ENCODE results near the gene RASAL3. TPM values are rescaled to one million over a fixed set of nuclear protein-coding genes. Genes with fewer than 3 reads are reported as not detected.

Gene RASAL3
- 0.10 TPM for total RNA-seq (2021; ENCODE audit: unreplicated experiment)
- not detected for polyA plus RNA-seq (2012; ENCODE audit: insufficient read length)
- Bru-seq, nascent RNA, result percentile 6 among the genes with signal in this experiment
- percentile 10 among the genes with signal in this experiment for BruChase-seq, experiment 1, labeled RNA remaining after a 2-hour chase
- BruChase-seq, experiment 2, labeled RNA remaining after a 6-hour chase, result percentile 15 among the genes with signal in this experiment
- long read RNA-seq, result 0 reads

DNA sequence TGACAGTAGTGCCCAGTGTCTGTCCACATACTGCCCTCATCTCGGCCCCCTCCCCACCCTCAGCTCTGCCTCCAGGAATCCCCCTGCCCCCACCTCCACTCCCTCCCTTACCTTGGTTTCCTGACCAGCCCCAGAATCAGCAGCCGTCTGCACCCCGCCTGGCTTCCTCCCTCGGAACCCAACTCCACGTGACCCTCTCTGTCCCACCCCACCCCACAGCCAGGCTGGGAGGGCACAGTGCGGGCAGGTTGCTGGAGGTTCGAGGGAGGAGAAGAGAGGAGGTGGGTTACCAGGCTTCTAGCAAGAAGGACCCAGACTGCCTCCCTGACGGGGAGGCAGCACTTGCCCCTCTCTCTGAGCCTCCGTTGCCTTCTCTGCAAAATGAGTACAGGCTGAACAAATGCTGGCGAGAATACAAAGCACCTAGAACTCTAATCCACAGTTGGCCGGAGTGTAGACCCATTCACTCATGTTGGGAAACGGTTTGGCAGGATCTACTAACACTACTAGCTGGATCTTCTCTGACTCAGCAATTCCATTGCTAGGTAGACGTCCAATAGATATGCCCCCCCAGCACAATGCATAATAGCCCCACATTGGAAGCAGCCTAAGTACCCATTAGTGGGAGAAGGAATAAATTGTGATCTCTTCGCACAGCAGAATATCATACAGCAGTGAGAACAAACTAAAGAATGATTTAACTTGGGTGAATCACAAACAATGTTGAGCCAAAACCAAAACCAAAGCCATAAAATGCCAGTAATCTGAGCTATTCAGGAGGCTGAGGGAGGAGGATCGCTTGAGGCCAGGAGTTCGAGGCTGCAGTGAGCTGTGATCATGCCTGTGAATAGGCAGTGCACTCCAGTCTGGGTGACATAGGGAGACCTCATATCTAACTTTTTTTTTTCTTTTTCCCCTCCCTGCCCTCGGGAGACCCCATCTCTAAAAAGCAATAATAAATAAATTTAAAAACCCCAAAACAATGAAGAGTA is at the start of gene RASAL3:
TSS of gene RASAL3 (minus strand) at position 151 of the 992 bp plus-strand sequence. CDS start 186 bp downstream, outside the sequence.
- Histone ChIP-seq H3K36me3 (ENCODE audit: control insufficient read depth, insufficient read depth, low read length) (no peaks in the 10 kb centered on the region), H3K27me3 (ENCODE audit: control insufficient read depth, insufficient read depth, low read length) (no peaks in the 10 kb centered on the region), H3K9me3 (ENCODE audit: control insufficient read depth, insufficient read depth, low read depth, low read length) (no peaks in the 10 kb centered on the region), H3K27ac (ENCODE audit: low read length) (no peak within 1 kb of the TSS), H3K4me3 (ENCODE audit: low read depth in 2 of 2, low read length in 2 of 2) (no peak within 1 kb of the TSS), H3K4me1 (ENCODE audit: control insufficient read depth, insufficient read depth, low read length) (no peaks in the 10 kb centered on the region)
- intact Hi-C loops (cut with micrococcal nuclease; ENCODE audit: unreplicated experiment), result no loop called here
- in situ Hi-C loops (cut with HindIII; ENCODE audit: low pct_unique_long_range_greater_than_20kb, low sequenced_read_pairs), result no loop called here
- no peak for ATAC-seq
- ChIA-PET POLR2A (no interaction called here), CTCF (no interaction called here)
- no TSS peak for BruUV-seq (replicated peaks)
- TF ChIP-seq POLR2AphosphoS5 (IDR thresholded peaks at IDR 0.05; ENCODE audit: low read depth, low read length) (no peak), SIN3A (IDR thresholded peaks at IDR 0.05; ENCODE audit: borderline replicate concordance, insufficient read depth, low read depth, low read length) (no peak), TCF7L2 (IDR thresholded peaks at IDR 0.05; ENCODE audit: low read depth, low read length) (no peak)
- TF ChIP-seq, protein P1, sequence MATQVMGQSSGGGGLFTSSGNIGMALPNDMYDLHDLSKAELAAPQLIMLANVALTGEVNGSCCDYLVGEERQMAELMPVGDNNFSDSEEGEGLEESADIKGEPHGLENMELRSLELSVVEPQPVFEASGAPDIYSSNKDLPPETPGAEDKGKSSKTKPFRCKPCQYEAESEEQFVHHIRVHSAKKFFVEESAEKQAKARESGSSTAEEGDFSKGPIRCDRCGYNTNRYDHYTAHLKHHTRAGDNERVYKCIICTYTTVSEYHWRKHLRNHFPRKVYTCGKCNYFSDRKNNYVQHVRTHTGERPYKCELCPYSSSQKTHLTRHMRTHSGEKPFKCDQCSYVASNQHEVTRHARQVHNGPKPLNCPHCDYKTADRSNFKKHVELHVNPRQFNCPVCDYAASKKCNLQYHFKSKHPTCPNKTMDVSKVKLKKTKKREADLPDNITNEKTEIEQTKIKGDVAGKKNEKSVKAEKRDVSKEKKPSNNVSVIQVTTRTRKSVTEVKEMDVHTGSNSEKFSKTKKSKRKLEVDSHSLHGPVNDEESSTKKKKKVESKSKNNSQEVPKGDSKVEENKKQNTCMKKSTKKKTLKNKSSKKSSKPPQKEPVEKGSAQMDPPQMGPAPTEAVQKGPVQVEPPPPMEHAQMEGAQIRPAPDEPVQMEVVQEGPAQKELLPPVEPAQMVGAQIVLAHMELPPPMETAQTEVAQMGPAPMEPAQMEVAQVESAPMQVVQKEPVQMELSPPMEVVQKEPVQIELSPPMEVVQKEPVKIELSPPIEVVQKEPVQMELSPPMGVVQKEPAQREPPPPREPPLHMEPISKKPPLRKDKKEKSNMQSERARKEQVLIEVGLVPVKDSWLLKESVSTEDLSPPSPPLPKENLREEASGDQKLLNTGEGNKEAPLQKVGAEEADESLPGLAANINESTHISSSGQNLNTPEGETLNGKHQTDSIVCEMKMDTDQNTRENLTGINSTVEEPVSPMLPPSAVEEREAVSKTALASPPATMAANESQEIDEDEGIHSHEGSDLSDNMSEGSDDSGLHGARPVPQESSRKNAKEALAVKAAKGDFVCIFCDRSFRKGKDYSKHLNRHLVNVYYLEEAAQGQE (IDR thresholded peaks at IDR 0.05; ENCODE audit: insufficient read depth in 1 of 2, low read depth in 2 of 2, low read length in 1 of 2), result no peak
- TF ChIP-seq, protein P2, sequence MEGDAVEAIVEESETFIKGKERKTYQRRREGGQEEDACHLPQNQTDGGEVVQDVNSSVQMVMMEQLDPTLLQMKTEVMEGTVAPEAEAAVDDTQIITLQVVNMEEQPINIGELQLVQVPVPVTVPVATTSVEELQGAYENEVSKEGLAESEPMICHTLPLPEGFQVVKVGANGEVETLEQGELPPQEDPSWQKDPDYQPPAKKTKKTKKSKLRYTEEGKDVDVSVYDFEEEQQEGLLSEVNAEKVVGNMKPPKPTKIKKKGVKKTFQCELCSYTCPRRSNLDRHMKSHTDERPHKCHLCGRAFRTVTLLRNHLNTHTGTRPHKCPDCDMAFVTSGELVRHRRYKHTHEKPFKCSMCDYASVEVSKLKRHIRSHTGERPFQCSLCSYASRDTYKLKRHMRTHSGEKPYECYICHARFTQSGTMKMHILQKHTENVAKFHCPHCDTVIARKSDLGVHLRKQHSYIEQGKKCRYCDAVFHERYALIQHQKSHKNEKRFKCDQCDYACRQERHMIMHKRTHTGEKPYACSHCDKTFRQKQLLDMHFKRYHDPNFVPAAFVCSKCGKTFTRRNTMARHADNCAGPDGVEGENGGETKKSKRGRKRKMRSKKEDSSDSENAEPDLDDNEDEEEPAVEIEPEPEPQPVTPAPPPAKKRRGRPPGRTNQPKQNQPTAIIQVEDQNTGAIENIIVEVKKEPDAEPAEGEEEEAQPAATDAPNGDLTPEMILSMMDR (IDR thresholded peaks at IDR 0.05), result no peak
- DNase-seq (ENCODE audit: low read depth, low spot score), result no peak

GRCh38 chr19:15511671-15512424 is 47.5 kb upstream of the RASAL3 start:
- TF ChIP-seq SIN3A (IDR thresholded peaks at IDR 0.05; ENCODE audit: borderline replicate concordance, insufficient read depth, low read depth, low read length), result no peak
- in situ Hi-C loops (cut with HindIII; ENCODE audit: low pct_unique_long_range_greater_than_20kb, low sequenced_read_pairs), result no loop called here
- H3K36me3 ChIP-seq (ENCODE audit: control insufficient read depth, insufficient read depth, low read length), result no peaks in the 10 kb centered on the region
- intact Hi-C loops (cut with micrococcal nuclease; ENCODE audit: unreplicated experiment), result no loop called here
- H3K4me3 ChIP-seq (ENCODE audit: low read depth in 2 of 2, low read length in 2 of 2), result no peak overlapping the region
- no peak overlapping the region for H3K27ac ChIP-seq (ENCODE audit: low read length)
- ChIA-PET POLR2A (no interaction called here), CTCF (no interaction called here)
- no peaks in the 10 kb centered on the region; the same call in 1 of the 2 replicates for H3K27me3 ChIP-seq (ENCODE audit: control insufficient read depth, insufficient read depth, low read length)
- DNase-seq (ENCODE audit: low read depth, low spot score) (no peak), ATAC-seq (no peak)
- no peaks in the 10 kb centered on the region for H3K4me1 ChIP-seq (ENCODE audit: control insufficient read depth, insufficient read depth, low read length)
- BruUV-seq (replicated peaks), result no TSS peak
- H3K9me3 ChIP-seq (ENCODE audit: control insufficient read depth, insufficient read depth, low read depth, low read length), result no peaks in the 10 kb centered on the region

Measured in Panc1 (cell line).